HUES64 (cell line): ENCODE results near the gene TGM5.
A peak's percentile ranks its signal among the peaks of the same experiment; 100 is the strongest.

Source experiments
- H3K27ac ChIP-seq: 2 replicates; pipeline ENCODE4 v1.7.0; 2013; ENCODE audit warnings: low read depth, low read length, inconsistent platforms
- H3K27me3 ChIP-seq: 2 replicates; pipeline ENCODE4 v1.6.1; 2013; ENCODE audit warnings: mild to moderate bottlenecking, low read length; ENCODE audit not compliant: insufficient read depth
- H3K36me3 ChIP-seq: 2 replicates; pipeline ENCODE4 v1.6.1; 2013; ENCODE audit warnings: mild to moderate bottlenecking, low read length; ENCODE audit not compliant: insufficient read depth
- H3K4me1 ChIP-seq: 2 replicates; pipeline ENCODE4 v1.6.1; 2013; ENCODE audit warnings: mild to moderate bottlenecking, low read length, moderate library complexity; ENCODE audit not compliant: insufficient read depth
- H3K4me3 ChIP-seq: 2 replicates; pipeline ENCODE4 v1.5.1; 2013; ENCODE audit warnings: mild to moderate bottlenecking, low read length, moderate library complexity
- H3K9ac ChIP-seq: 2 replicates; pipeline ENCODE4 v1.6.1; 2013; ENCODE audit warnings: mild to moderate bottlenecking, low read depth, low read length
- H3K9me3 ChIP-seq: 2 replicates; pipeline ENCODE4 v1.6.1; 2013; ENCODE audit warnings: low read depth, low read length; ENCODE audit not compliant: insufficient read depth
- WGBS: fragments of 150-250, 120-280 bp; methylation state at CpG from one replicate; pipeline ENCODE4 v1.1.7; 2013; ENCODE audit warnings: missing lambda C conversion rate; 5-methylcytosine and 5-hydroxymethylcytosine counted together

Gene TGM5

DNA sequence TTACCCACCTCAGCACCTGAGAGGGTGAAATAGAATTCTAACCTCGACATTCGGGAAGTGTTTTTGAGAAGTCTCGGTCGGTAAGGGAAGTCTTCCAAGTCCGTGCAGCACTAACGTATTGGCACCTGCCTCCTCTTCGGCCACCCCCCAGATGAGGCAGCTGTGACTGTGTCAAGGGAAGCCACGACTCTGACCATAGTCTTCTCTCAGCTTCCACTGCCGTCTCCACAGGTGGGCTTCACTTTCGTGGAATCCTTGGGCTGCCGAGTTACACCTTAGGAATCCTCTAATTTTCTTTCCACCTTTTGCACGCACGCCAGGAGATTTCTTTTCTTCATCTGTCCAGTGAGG, 80.8 kb downstream of the TGM5 start:
- Histone ChIP-seq H3K27ac (peak overlapping the region; percentile 10; the same call in 1 of the 2 replicates), H3K4me3 (peak overlapping the region; percentile 91), H3K36me3 (peaks cover 19% of the 10 kb centered on the region), H3K9ac (peak overlapping the region; percentile 45), H3K9me3 (no peaks in the 10 kb centered on the region), H3K4me1 (peaks cover 4% of the 10 kb centered on the region; the same call in 1 of the 2 replicates), H3K27me3 (no peaks in the 10 kb centered on the region)
- 4% methylated on average over 13 of the region's 13 CpGs for WGBS

DNA sequence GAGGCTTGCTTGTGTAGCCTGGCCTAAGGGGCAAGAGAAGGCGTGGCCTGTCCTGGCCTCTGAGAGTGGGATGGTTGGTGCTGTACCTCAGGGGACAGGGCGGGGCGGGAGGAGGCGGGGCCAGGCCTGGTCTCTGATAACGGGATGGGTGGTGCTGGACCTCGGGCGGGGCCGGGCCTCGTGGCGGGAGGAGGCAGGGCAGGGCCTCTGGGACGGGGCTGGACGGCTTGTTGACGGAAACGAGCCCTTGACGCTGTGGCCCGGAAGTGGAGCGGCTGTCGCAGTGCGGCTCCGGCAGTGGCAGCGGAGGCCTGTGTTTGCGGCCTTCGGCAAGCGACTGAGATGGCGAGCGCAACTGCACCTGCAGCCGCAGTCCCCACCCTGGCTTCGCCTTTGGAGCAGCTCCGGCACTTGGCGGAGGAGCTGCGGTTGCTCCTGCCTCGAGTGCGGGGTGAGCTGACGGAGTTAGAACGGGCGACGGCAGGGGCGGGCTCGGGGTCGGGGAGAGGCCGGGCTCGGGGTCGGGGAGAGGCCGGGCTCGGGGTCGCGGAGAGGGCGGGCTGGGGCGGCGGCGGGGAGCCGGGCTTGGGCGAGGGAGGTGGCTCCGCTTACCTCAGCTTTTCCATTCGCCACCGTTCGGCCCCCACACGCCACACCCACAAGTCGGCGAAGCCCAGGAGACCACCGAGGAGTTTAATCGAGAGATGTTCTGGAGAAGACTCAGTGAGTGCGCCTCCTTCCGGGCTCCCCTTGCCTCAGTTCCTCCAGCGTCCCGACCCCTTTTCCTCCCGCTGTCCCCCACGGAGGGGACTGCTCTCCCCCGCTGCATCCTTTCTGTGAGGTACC, 81.3 kb downstream of the TGM5 start, which contains the start of gene CCNDBP1:
Gene CCNDBP1, plus strand, starts transcription at position 247 of the 846 bp plus-strand sequence. Its CDS starts 96 bp downstream, at position 343.
- Histone ChIP-seq H3K36me3 (peaks cover 13% of the 10 kb centered on the region), H3K9me3 (no peaks in the 10 kb centered on the region), H3K27me3 (no peaks in the 10 kb centered on the region), H3K4me1 (peaks cover 4% of the 10 kb centered on the region; the same call in 1 of the 2 replicates), H3K4me3 (peak within 1 kb of the TSS; percentile 91), H3K9ac (peak within 1 kb of the TSS; percentile 56), H3K27ac (peak within 1 kb of the TSS; percentile 74)
- WGBS: under 1% methylated on average over 69 of the region's 69 CpGs

DNA sequence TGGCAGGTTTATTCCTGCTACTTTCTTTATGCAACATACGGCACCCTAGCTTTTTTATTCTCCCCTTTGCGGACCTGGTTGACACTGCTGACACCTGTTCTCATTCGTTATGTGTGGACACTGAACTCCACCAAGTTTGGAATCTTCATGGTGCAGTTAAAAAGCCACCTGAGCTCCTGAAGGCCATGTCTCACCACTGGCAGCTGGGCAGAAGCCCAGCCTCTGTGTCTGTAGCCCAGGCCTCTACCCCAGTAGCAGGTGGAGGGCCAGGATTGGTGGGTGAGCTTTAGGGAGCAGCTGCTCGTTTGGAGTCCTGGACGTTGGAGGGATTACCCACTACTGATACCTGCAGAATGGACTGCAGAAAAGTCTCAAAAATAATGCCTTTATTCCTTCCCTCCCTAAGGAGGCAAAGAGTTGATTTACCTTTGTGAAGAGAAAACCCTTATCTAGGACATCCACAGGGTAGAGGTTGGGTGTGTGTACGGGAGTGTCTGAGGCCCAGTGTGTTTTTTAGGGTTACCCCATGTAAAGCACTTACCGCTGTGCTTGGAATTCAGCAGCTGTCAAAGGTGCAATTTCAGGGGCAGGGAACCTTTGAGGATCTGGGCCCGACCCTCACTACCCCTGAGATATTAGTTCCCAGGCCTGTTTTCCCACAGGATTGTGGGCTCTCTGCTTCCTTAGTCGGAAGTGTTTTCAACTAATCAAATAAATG, 82.2 kb downstream of the TGM5 start:
- WGBS: 60% methylated on average over 9 of the region's 9 CpGs
- H3K9me3 ChIP-seq: no peaks in the 10 kb centered on the region
- no peak overlapping the region; the same call in 1 of the 2 replicates for H3K27ac ChIP-seq
- peaks cover 4% of the 10 kb centered on the region; the same call in 1 of the 2 replicates for H3K4me1 ChIP-seq
- peaks cover 6% of the 10 kb centered on the region; the same call in 1 of the 2 replicates for H3K36me3 ChIP-seq
- H3K9ac ChIP-seq: no peak overlapping the region
- no peaks in the 10 kb centered on the region for H3K27me3 ChIP-seq
- peak overlapping the region; percentile 91 for H3K4me3 ChIP-seq

- H3K27me3 ChIP-seq: no peaks in the 10 kb centered on the region
- H3K9ac ChIP-seq: no peak overlapping the region
- H3K9me3 ChIP-seq: no peaks in the 10 kb centered on the region
- WGBS: 90% methylated on average over 3 of the region's 3 CpGs
- H3K4me1 ChIP-seq: peaks cover 4% of the 10 kb centered on the region; the same call in 1 of the 2 replicates
- no peaks in the 10 kb centered on the region for H3K36me3 ChIP-seq
- no peak overlapping the region for H3K4me3 ChIP-seq
- H3K27ac ChIP-seq: no peak overlapping the region
These were observed 83.5 kb downstream of the TGM5 start for GRCh38 chr15:43183270-43183669.
